GM21528 (cell line): ENCODE measurements around the gene SLC2A10.
"Not testable (repeated sequence)": the region's sequence is repeated elsewhere in the genome, so short reads cannot be mapped to it uniquely, and the experiment has no call there.

Experiments used
- ATAC-seq: cut with Tn5 transposase; IDR thresholded peaks from one replicate; pipeline ENCODE4 v1.9.1; 2021; ENCODE audit warnings: mild to moderate bottlenecking, moderate library complexity; ENCODE audit not compliant: unreplicated experiment, low FRiP score

SLC2A10 gene

DNA sequence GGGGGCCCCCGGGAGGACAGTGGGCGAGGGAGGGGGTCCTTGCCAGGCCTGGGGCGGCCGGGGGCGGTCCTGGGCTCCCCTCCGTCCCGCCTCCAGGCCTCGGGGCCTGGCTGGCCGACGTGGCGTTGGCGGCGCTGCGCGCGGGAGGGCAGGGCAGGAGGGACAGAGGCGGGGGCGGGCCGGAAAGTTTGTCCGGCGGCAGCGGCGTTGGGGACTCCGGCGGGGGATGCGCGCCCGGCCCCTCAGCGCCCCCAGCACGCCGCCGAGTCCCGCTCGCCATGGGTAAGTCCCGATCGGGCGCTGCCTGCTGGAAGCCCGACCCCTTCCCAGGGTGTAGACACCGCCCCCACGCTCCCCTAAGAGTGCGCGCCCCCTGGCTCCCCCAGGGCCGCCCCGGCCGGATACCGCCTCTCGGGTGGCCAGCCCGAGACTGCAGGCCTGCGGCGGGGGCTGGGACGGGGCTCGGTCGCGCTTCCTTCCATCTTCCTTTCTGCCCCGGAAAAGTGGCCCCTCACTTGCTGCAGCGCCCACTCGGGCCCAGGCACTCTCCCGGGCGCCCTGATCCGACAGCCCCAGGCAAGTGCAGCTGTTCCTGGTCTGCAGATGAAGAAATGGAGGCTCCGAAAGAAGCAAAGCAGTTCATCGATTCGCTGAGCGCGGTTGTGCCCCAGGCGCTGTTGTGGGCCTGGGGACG, at the start of gene SLC2A10:
Gene SLC2A10, plus strand, starts transcription at position 191 of the 694 bp plus-strand sequence. Its CDS starts 88 bp downstream, at position 279.
- no peak for ATAC-seq

DNA sequence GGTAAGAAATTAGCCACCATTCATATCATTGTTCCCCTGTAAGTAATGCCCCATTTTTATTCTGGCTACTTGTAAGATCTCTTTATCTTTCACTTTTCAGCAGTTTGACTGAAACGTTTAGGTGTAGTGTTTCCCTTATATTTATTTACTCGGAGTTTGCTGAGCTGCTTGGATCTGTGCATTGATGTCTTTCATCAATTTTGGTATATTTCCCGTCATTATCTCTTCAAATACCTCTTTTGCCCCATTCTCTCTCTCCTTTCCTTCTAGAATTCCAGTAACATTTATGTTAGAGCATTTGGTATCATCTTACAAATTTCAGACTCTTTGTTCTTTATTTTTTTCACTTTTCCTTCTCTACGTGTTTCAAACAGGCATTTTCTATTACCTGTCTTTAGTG, 49.0 kb upstream of the SLC2A10 start:
- no peak for ATAC-seq

DNA sequence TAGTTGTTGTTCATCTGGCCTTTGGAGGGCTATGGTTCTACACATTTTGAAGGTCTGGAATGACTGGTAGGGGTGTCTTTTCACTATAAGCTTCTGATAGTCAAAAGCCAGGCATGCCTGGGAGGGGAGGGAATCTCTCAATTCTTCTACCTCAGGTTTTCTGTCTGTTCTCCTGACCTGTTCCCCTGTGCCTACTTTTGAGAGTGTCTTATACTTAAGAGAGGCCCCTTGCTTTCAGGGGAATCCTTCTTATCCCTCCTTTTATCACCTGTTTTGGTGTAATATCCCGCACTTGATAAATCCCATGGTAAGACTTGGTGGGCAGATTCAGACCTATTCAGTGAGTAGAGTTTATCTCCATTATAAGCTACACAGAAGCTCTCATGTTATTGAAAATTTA, 47.8 kb upstream of the SLC2A10 start:
- no peak for ATAC-seq

DNA sequence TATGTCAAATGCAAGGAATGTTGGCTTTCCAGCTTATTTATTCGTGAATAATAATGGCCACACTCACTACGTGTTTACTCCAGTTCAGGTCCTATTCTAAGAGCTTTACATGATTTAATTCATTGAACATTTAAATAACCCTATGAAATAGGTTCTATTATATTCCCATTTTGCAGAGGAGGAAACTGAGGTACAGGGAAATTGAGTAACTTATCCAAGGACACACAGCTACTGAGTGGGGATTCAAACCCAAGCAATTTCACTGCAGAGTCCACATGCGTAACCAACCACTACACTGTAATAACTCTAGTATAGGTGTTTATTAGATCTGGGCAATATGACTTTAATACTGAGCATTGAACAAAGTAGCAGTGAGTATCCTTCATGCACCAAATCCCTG, 45.9 kb upstream of the SLC2A10 start:
- ATAC-seq = no peak

DNA sequence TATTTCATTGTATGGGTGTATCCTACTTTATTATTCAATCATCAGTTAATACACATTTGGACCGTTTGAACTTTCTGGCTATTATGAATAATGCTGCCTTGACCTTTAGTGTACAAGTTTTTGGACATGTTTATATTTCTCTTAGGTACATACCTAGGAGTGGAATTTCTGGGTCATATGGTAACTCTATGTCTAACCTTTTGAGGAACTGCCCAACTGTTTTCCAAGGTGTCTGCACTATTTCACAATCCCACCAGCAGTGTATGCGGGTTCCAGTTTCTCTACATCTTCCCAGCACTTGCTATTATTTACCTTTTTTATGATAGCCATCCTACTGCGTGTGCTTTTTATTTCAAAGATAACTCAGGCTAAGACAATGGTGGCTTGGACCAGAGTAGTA, 43.8 kb upstream of the SLC2A10 start:
- ATAC-seq = no peak

DNA sequence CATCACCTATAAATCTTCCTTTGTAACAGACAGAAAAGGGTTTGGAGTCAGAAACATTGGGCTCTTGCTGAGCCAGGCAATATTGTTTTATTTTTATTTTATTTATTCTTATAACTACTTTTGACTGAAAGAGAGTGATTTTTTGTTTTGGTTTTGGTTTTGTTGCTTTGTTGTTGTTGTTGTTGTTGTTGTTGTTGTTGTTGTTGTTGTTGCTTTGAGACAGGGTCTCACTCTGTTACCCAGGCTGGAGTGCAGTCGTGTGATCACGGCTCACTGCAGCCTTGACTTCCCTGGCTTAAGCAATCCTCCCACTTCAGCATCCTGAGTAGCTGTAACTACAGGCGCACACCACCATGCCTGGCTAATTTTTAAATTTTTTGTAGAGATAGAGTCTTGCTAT, 43.1 kb upstream of the SLC2A10 start:
- no peak for ATAC-seq

DNA sequence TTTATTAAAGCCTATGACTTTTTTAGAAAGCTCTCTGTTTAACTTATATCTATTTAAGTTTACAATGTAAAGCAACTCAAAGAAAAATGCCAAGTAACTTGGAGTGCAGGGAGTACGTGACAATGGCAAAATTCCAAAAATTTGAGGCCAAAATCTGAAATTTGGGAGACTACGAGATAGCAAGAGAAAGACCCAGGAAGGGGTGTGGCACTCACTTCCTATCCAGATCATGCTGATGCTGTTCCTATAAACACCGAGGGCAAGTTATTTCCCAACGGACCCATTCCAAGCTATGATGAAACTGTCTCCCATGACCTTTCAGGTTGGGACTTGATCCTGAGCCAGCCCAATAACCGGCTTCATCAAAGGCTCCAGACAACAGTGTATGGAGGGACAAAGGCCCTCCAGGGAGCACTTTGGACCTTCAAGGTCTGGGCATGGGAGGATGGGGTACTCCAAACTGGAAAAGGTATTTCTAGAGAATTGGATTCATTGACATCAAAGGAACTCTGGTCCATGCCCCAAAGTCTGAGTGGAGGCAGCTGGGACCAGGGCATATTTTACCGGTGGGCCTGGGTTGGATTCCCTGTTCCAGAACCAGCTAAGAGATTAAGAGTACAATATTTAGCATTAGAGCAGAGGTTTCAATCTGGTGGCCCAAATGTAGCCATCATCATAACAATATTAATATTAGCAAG, 42.5 kb upstream of the SLC2A10 start:
- no peak for ATAC-seq

DNA sequence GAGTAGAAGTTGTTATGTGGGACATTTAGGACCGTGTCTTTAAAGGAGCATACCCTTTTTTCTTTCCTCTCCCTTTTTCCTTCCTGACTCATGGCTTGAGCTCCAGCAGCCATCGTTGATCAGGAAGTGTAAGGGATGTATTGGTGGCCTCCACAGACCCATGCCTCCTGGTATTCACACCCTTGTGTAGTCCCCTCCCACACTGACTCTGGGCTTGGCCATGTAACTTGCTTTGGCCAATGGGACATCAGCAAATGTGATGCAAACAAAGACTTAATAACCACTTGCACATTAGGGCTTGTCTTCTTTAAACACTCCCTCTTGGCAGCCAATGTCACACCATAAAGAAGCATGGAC, 39.2 kb upstream of the SLC2A10 start:
- no peak for ATAC-seq

DNA sequence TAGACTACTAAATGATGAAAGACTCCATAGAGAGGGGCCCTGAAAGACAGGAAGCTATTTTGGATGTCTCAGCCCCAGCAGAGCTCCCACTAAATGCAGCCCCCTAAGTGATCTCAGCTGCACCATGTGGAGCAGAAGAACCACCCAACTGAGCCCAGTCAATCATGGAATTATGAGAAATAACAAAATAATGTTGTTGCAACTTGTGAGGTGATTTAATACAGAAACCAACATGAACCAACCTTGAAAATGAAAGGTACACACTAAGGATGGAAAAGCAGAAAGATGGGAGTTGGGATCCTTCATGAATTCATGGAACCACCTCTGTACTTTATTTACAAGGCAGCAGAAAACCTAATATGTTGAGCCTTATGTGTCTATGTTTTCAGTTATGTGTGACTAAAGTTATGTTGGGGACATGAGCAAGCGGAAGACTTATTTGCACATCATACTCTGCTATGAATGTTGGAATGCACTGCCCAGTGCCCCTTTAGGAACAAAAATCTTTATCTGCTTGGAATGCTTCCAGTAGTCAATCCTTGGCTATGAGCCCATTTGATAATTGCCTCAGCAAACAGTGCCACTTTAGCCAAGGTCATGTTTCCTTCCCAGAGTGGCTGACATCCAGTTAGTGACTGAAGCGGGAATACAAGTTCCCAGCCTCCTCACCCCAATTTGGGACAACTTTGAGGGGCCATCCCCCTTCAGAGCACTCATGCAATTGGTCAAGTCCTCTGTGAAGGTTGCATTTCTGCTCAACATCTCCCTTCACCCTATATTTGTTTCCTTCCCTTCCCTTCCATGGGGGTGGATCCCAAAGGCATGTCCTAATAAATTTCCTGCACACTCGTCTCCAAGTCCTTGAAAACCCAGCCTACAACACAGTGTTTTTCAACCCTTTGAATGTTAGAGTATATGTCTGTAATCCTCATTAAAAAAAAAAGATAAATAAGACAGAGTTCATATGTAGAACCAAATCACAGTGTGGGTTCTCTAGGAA, 38.6 kb upstream of the SLC2A10 start:
- no peak for ATAC-seq

DNA sequence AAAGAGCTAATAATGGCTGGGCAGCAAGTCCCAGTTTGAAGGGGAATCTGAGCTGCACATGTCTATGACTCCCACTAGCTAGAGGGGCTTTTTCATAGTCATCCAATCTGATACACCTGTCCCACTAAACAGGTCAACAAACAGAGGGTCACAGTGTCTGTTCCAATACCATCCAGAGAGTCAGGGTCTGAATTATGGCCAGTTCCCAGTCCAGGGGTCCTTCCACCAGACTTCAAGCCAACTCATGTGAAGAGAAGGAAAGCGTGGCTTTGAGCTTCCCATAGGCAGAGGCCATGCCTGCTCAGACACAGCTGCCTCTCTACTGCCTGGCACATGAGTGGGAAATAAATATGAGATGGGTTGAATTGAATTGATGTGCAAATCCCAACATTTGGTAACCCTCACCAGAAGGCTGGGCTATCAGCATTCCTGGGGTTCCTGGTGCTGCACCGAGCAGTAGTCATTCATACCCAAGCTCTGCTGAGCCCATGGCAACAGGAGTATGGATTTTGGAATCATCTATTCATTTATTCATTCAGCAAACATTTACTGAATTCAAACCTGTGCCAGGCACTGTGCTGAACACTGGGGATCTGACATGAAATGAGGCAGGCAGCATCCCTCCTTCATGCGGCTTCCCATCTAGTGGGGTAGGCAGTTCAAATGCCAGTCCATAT, 37.4 kb upstream of the SLC2A10 start:
- no peak for ATAC-seq

DNA sequence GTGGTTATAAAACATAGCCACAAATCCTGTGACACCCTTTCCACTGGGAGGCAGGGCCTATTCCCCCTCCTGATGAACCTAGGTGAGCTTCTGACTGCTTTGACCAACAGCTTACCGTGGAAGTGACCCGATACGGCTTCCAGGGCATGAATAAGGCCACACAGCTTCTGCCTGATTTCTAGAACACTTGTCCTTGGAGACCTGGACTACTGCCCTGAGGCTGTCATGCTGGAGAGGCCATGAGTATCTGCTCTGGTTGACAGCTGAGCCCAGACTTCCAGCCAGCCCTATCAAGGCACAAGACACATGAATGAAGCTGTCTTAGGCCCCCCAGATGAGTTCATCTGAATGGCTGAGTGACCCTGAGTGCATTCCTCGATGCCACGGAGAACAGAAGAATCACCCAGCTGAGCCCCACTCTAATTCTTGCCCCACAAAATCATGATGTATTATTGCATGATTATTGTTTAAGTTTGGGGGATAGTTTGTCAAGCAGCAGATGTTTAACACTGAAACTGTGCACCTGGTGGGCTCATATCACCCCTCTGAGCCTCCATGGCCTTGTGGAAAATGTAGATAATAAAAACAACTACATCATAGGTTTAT, 36.8 kb upstream of the SLC2A10 start:
- no peak for ATAC-seq

DNA sequence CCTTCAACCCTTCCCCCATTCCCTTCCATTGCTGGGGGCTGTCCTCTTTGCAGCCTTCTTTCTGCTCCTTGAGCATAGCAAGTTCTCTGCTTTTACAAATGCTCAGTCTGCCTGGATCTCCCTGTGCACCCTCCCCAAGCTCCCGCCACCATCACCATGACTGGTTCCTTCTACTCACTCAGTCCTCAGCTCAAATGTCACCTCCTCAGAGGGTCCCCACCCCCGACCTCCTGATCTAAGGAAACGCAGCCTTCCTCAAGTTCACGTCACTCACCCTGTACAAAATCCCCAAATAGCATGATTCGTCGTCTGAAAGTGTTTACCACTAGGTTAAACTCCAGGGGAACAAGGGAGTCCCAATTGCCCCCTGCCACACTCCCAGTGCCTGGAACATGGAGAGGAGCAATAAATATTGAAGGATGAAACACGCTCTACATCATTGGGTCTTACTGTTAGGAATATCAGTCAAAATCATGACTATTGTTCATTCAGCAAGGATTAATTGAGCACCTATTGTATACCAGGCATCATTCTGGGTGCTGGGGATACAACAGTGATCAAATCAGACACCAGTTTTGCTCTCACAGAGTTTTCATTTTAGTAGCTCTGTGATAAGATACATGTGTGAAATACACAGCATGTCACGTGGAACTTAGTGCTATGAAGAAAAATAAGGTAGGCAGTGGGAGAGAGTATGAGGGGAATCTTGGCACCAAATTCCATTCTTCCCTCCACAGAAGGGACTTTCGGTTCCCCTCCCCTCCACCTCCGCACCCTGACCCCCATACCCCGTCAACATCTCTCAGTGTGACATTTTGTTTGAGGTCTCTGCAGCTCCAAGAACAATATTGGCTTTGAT, 35.8 kb upstream of the SLC2A10 start:
- no peak for ATAC-seq

DNA sequence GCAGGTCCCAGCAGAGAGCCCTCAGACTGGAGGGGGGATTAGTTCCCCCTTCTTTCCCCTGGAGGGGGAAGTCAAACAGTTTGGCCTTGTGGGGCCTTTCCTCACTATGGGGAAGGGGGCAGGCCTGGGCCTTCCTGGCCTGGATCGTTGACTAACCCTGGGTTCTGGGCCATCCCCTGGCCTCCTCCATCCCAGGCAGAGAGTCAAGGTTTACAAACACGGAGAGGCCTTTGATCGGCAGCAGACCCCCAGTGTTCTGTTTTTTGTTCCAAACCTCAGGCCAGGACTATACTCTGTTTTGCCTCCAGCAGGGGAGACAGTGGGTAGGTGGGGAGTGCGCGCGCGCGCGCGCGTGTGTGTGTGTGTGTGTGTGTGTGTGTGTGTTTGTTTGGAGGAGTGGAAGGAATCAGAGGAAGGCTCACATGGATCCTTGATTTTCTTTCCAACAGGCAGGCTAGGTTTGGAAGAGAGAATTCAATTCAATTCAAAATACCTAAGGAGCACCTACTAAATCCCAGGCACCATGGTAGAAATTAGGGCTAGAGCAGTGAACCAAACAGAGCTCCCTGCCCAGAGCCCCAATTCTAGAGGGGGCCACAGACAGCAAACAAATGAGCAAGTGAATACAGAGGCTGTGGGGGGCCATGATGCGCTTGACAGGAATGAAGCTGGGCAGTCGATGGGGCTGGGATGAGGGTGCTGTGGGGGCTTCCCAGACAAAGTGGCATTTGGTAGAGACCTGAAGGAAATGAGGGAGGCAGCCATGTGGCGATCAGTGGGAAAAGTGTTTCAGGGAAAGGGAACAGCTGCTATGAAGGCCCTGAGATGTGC, 35.0 kb upstream of the SLC2A10 start:
- no peak for ATAC-seq

DNA sequence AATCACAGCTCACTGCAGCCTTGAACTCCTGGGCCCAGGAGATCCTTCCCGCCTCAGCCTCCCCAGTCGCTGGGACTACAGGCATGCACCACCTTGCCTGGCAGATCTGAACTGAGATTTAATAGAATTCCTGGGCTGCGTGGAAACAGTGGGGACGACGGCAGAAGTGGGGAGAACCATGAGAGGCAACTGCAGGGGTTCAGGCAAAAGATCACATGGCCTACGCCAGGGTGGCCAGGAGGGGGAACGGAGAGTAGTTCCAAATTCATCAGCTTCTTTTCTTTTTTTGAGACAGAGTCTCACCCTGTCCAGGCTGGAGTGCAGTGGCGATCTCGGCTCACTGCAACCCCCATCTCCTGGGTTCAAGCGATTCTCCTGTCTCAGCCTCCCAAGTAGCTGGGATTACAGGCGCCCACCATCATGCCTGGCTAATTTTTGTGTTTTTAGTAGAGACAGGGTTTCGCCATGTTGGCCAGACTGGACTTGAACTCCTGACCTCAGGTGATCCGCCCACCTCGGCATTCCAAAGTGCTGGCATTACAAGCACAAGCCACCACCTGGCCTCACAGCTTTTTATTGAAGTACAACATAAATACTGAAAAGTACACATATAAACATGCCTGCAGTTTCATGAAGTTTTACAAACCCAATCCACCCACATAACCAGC, 32.7 kb upstream of the SLC2A10 start:
- ATAC-seq = not testable (repeated sequence)

DNA sequence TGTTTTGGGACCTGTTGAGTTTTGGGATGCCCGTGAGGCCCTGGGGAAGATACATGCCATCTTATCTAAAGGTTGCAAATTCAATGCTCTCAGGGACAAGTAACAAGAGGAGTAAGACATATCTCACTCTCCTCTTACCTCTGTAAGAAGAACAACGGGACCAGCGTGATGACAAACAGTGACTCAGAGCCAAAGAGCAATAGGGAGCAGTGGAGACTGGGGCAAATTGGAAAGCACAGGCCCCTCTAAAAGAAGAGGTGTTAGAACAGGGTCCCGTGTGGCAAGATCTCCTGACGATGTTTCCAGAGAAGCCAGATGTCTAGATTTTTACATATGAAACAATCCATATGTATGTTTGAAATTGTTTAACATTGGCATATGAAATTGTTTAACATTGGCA, 31.8 kb upstream of the SLC2A10 start:
- no peak for ATAC-seq

DNA sequence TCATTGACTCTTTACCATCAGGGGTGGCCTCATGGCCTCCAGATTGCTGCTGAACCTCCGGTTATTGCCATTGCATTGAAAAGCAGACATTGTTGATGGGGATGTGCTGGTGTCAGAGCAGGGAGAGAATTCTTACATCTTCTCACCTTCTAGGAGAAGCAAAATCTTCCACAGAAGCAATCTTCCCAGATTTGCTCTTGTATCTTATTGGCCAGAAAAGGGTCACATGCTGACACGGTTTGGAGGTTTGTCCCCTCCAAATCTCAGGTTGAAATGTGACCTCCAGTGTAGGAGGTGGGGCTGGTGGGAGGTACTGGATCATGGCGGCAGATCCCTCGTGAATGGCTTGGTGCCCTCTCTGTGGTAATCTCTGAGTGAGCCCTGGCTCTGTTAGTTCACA, 30.9 kb upstream of the SLC2A10 start:
- no peak for ATAC-seq

DNA sequence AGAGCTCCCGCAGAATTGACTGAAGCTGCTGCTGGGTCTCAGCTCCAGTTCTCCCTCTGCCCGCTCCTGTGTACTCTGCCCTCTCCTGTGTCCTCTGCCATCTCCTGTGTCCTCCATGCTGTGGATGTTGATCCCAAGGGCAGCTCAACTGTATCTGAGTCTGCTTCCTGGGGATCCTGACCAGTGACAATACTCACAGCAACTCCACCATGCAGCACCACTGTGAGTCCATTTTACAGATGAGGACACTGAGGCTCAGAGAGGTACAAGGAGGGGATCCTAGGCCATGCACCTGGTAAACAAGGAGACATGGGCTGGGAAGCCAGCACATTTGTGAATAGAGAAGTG, 28.8 kb upstream of the SLC2A10 start:
- no peak for ATAC-seq
